H1 (cell line): Measurements from ENCODE around the gene WRAP53. TPM values are rescaled to one million over a fixed set of nuclear protein-coding genes. Genes with fewer than 3 reads are reported as not detected.

Experiments
- ASH2L ChIP-seq: fragments of 200-600, 300-600 bp; sonication (generic); IDR thresholded peaks from one replicate; pipeline ENCODE4 v1.7.1; 2017; ENCODE audit warnings: low read length
- BRCA1 ChIP-seq: IDR thresholded peaks from 2 replicates; pipeline ENCODE4 v1.6.1; 2012; ENCODE audit warnings: low read depth, low read length, improper control_type of control experiment
- CHD1 ChIP-seq: IDR thresholded peaks from 2 replicates; pipeline ENCODE4 v1.6.1; 2012; ENCODE audit warnings: low read depth, low read length, improper control_type of control experiment
- CTBP2 ChIP-seq: IDR thresholded peaks from 2 replicates; pipeline ENCODE4 v1.7.0; 2011; ENCODE audit warnings: borderline replicate concordance, mild to moderate bottlenecking, moderate library complexity, mixed read lengths, low read length; ENCODE audit not compliant: insufficient read depth, insufficient read length
- KDM4A ChIP-seq: IDR thresholded peaks from one replicate; pipeline ENCODE4 v1.7.1; 2012; ENCODE audit warnings: low read depth, mild to moderate bottlenecking, moderate library complexity, low read length, inconsistent platforms; ENCODE audit not compliant: severe bottlenecking
- NANOG ChIP-seq: IDR thresholded peaks from 2 replicates; pipeline ENCODE4 v1.6.1; 2011; ENCODE audit warnings: low read length, low read depth, mild to moderate bottlenecking, inconsistent platforms; ENCODE audit not compliant: insufficient read depth, poor library complexity, severe bottlenecking
- NRF1 ChIP-seq: IDR thresholded peaks from 2 replicates; pipeline ENCODE4 v1.6.1; 2011; ENCODE audit warnings: mild to moderate bottlenecking, low read depth, low read length, improper control_type of control experiment
- SIX5 ChIP-seq: IDR thresholded peaks from 2 replicates; pipeline ENCODE4 v1.6.1; 2011; ENCODE audit warnings: mild to moderate bottlenecking, low read depth, low read length
- SP4 ChIP-seq: IDR thresholded peaks from 2 replicates; pipeline ENCODE4 v1.6.1; 2012; ENCODE audit warnings: low read length, inconsistent platforms
- SUZ12 ChIP-seq: fragments of 200-600 bp; sonication (generic); IDR thresholded peaks from 2 replicates; pipeline ENCODE4 v1.6.1; 2012; ENCODE audit warnings: mild to moderate bottlenecking, inconsistent platforms, low read length, moderate library complexity, mixed read lengths
- polyA plus RNA-seq, 7 experiments: library from polyadenylated mRNA; depleted of rRNA in 3 of 7; stranded (reverse) in 5 of 7; unstranded in 2 of 7; fragments of >200 nt in 5 of 7; fragments of 200-250 nt in 2 of 7; gene quantifications; 1 replicate in 5 of 7; 2 replicates in 1 of 7; 4 replicates in 1 of 7; pipeline versions ENCODE4 v1.2.1 to v1.2.3, GENCODE V29; 2011 to 2013; ENCODE audit warnings: missing spikeins in 2 of 7, mixed read lengths in 2 of 7
- total RNA-seq: library from RNA; stranded (reverse); fragmentation: NEBNext Ultra II Directional; extraction: Animal tissue kit (Norgen Biotek cat#: 25700); gene quantifications from 2 replicates; pipeline ENCODE4 v1.2.1, GENCODE V29; 2021

The WRAP53 gene
- total and polyA plus RNA-seq, 2 of the 8 experiments (the other 6 are each of a cell fraction or from before 2014, with no cell fraction given), result 29.2 to 30.1 TPM

- no peak for TF ChIP-seq KDM4A
- no peak for TF ChIP-seq ASH2L
- TF ChIP-seq BRCA1, result no peak
- no peak for TF ChIP-seq SUZ12
- no peak for TF ChIP-seq CTBP2
- no peak for TF ChIP-seq SP4
- no peak for TF ChIP-seq NANOG
- no peak for TF ChIP-seq NRF1
- TF ChIP-seq CHD1, result no peak
- TF ChIP-seq SIX5, result no peak
Observed at GRCh38 chr17:7674934-7675333, 13.3 kb upstream of the WRAP53 start (continued).
